Neural cell (in vitro differentiated cells): ENCODE data around the gene BTG2. TPM values are rescaled to one million over a fixed set of nuclear protein-coding genes. Genes with fewer than 3 reads are reported as not detected.

Experiments used
- H2AFZ ChIP-seq: fragments of 200-600, 300-800 bp; sonication (generic), shearing (Covaris generic); 2 replicates; pipeline ENCODE4 v1.6.0; 2014; ENCODE audit warnings: low read depth, mild to moderate bottlenecking, antibody characterized with exemption, low read length, moderate library complexity
- H3F3A ChIP-seq: fragments of 200-600 bp; shearing (Covaris generic); 2 replicates; pipeline ENCODE4 v1.6.1; 2016; ENCODE audit warnings: mild to moderate bottlenecking, moderate library complexity, mixed read lengths, antibody characterized with exemption, low read length; ENCODE audit not compliant: insufficient read depth, poor library complexity, severe bottlenecking
- H3K27ac ChIP-seq: fragments of 200-600, 300-800 bp; sonication (generic), shearing (Covaris generic); 2 replicates; pipeline ENCODE4 v1.5.1; 2014; ENCODE audit warnings: mild to moderate bottlenecking, low read length, moderate library complexity
- H3K27me3 ChIP-seq: fragments of 300-800, 200-600 bp; sonication (generic), shearing (Covaris generic); 2 replicates; pipeline ENCODE4 v1.6.0; 2014; ENCODE audit warnings: mild to moderate bottlenecking, low read depth, low read length, moderate library complexity; ENCODE audit not compliant: insufficient read depth
- H3K36me3 ChIP-seq: fragments of 300-800, 200-600 bp; sonication (generic), shearing (Covaris generic); 2 replicates; pipeline ENCODE4 v1.5.1; 2014; ENCODE audit warnings: mild to moderate bottlenecking, antibody characterized with exemption, low read length, moderate library complexity; ENCODE audit not compliant: insufficient read depth
- H3K4me2 ChIP-seq: fragments of 300-800, 200-600 bp; sonication (generic), shearing (Covaris generic); 2 replicates; pipeline ENCODE4 v1.6.0; 2014; ENCODE audit warnings: mild to moderate bottlenecking, low read length
- H3K4me3 ChIP-seq: fragments of 300-800, 200-600 bp; sonication (generic), shearing (Covaris generic); 2 replicates; pipeline ENCODE4 v1.5.1; 2014; ENCODE audit warnings: mild to moderate bottlenecking, low read length, moderate library complexity
- H3K79me2 ChIP-seq: fragments of 200-600 bp; shearing (Covaris generic); replicated peaks from 2 replicates; pipeline ENCODE4 v1.6.0; 2014; ENCODE audit warnings: mild to moderate bottlenecking, low read length, moderate library complexity; ENCODE audit not compliant: insufficient read depth
- H3K9ac ChIP-seq: fragments of 300-800, 200-600 bp; sonication (generic), shearing (Covaris generic); 2 replicates; pipeline ENCODE4 v1.6.1; 2016; ENCODE audit warnings: mild to moderate bottlenecking, low read length, mixed read lengths
- H3K9me2 ChIP-seq: fragments of 200-600 bp; shearing (Covaris generic); 2 replicates; pipeline ENCODE4 v1.6.1; 2016; ENCODE audit warnings: mild to moderate bottlenecking, low read length, mixed read lengths; ENCODE audit not compliant: insufficient read depth
- H3K9me3 ChIP-seq: fragments of 200-600, 300-800 bp; sonication (generic), shearing (Covaris generic); 2 replicates; pipeline ENCODE4 v1.6.1; 2016; ENCODE audit warnings: mild to moderate bottlenecking, mixed run types, low read length, moderate library complexity, mixed read lengths
- H4K20me1 ChIP-seq: fragments of 200-600 bp; shearing (Covaris generic); 2 replicates; pipeline ENCODE4 v1.6.1; 2016; ENCODE audit warnings: mild to moderate bottlenecking, mixed run types; ENCODE audit not compliant: insufficient read depth
- CTCF ChIP-seq: fragments of 450-650 bp; IDR thresholded peaks from 2 replicates; pipeline ENCODE4 v1.5.1; 2014; ENCODE audit warnings: antibody characterized with exemption, mild to moderate bottlenecking, moderate library complexity; ENCODE audit not compliant: poor library complexity, severe bottlenecking
- EP300 ChIP-seq: fragments of 450-650 bp; conservative IDR thresholded peaks from 2 replicates; pipeline ENCODE4 v1.6.1; 2014; ENCODE audit warnings: antibody characterized with exemption, mild to moderate bottlenecking, moderate library complexity; ENCODE audit not compliant: poor library complexity, severe bottlenecking
- EZH2 ChIP-seq: fragments of 200-600, 300-800 bp; shearing (Covaris generic), sonication (generic); IDR thresholded peaks from 2 replicates; pipeline ENCODE4 v1.6.1; 2014; ENCODE audit warnings: antibody characterized with exemption, low read length, borderline replicate concordance, mild to moderate bottlenecking; ENCODE audit not compliant: insufficient read depth, poor library complexity, severe bottlenecking
- MXI1 ChIP-seq: fragments of 450-650 bp; conservative IDR thresholded peaks from 2 replicates; pipeline ENCODE4 v1.6.1; 2014; ENCODE audit warnings: antibody characterized with exemption, mild to moderate bottlenecking; ENCODE audit not compliant: poor library complexity, severe bottlenecking
- POLR2AphosphoS5 ChIP-seq: IDR thresholded peaks from 2 replicates; pipeline ENCODE4 v1.6.1; 2012
- RAD21 ChIP-seq: fragments of 450-650 bp; conservative IDR thresholded peaks from 2 replicates; pipeline ENCODE4 v1.6.1; 2014; ENCODE audit warnings: antibody characterized with exemption, mild to moderate bottlenecking, moderate library complexity
- REST ChIP-seq: IDR thresholded peaks from 2 replicates; pipeline ENCODE4 v1.6.1; 2012; ENCODE audit warnings: borderline replicate concordance
- SMC3 ChIP-seq: fragments of 450-650 bp; conservative IDR thresholded peaks from 2 replicates; pipeline ENCODE4 v1.6.1; 2014; ENCODE audit warnings: antibody characterized with exemption, mild to moderate bottlenecking, moderate library complexity; ENCODE audit not compliant: poor library complexity
- TAF1 ChIP-seq: IDR thresholded peaks from 2 replicates; pipeline ENCODE4 v1.6.1; 2012; ENCODE audit warnings: low read depth
- polyA plus RNA-seq: library from polyadenylated mRNA; depleted of rRNA; stranded (reverse); fragments of >200 nt; gene quantifications from 2 replicates; pipeline ENCODE4 v1.2.3, GENCODE V29; 2014

BTG2 gene
- polyA plus RNA-seq, 1 donor from 2014 or later: 4.1 TPM

- no peaks in the 10 kb centered on the region for H3K9me2 ChIP-seq
- H3K4me3 ChIP-seq: no peak overlapping the region
- no peak overlapping the region for H2AFZ ChIP-seq
- no peaks in the 10 kb centered on the region for H4K20me1 ChIP-seq
- H3K36me3 ChIP-seq: no peaks in the 10 kb centered on the region
- TF ChIP-seq POLR2AphosphoS5: no peak
- no peak for TF ChIP-seq RAD21
- TF ChIP-seq EP300: no peak
- TF ChIP-seq EZH2: no peak
- no peak for TF ChIP-seq TAF1
- TF ChIP-seq REST: no peak
- TF ChIP-seq MXI1: no peak
- TF ChIP-seq SMC3: no peak
- TF ChIP-seq CTCF: no peak
- H3K79me2 ChIP-seq: no peaks in the 10 kb centered on the region
- H3F3A ChIP-seq: no peaks in the 10 kb centered on the region
- H3K27ac ChIP-seq: no peak overlapping the region
- no peaks in the 10 kb centered on the region for H3K9me3 ChIP-seq
- no peaks in the 10 kb centered on the region for H3K27me3 ChIP-seq
- H3K4me2 ChIP-seq: no peak overlapping the region
- no peak overlapping the region for H3K9ac ChIP-seq
These were observed 11.3 kb downstream of the BTG2 start for GRCh38 chr1:203316626-203317093.

DNA sequence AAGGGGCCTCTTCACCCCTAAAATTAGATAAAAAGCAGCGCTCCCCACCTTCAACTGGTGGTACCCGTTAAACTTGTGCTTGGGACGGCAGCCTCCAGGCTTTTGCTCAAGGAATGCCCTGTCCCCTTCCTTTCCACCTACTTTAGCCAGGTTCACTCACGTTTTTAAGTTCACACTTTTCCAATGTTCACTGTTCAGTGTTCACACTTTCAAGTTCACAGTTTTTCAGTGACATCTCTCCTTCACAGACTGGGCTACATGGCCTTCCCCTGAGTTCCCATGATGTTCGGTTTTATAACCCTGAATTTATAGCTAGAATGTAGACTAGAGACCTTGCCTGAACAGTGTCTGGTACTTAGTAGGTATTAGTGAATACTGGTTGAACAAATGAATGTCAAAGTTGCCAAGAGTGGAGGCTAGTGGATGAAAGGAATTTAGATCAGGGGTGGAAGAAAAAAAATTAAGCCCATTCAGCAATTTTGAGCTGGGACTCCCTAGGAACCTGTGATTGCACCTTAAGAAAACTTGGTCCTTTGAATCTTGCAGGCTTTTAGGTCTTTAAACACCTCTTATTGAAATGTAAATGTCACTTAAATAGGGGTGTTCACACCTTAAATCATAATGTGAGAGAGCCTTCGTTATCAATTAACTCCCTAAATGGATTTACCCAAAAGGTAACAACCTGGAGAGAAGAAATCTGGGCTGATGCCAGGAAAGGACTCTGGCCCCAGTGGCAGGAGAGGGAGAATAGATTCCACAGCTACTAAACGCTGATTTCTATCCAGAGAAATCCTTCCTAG lies 12.3 kb downstream of the BTG2 start:
- TF ChIP-seq CTCF: no peak
- TF ChIP-seq EZH2: no peak
- TF ChIP-seq MXI1: no peak
- TF ChIP-seq REST: no peak
- no peak for TF ChIP-seq TAF1
- TF ChIP-seq EP300: no peak
- no peak for TF ChIP-seq RAD21
- no peak for TF ChIP-seq POLR2AphosphoS5
- TF ChIP-seq SMC3: no peak
- Histone ChIP-seq H3K9ac (no peak overlapping the region), H3K79me2 (no peaks in the 10 kb centered on the region), H3F3A (no peaks in the 10 kb centered on the region), H2AFZ (no peak overlapping the region), H3K9me3 (no peaks in the 10 kb centered on the region), H4K20me1 (no peaks in the 10 kb centered on the region), H3K27ac (no peak overlapping the region), H3K4me3 (no peak overlapping the region), H3K36me3 (no peaks in the 10 kb centered on the region), H3K4me2 (no peak overlapping the region), H3K27me3 (no peaks in the 10 kb centered on the region), H3K9me2 (no peaks in the 10 kb centered on the region)
